Endothelial cell of umbilical vein (primary cell): ENCODE results near the gene HAPLN2. TPM values are rescaled to one million over a fixed set of nuclear protein-coding genes. Genes with fewer than 3 reads are reported as not detected.

Experiments
- BruUV-seq: library from RNA; stranded (reverse); fragments of 400-500 nt; replicated peaks from 2 replicates; lab custom pipeline; 2021; lab: Mats Ljungman, UMichigan
- CTCF ChIA-PET: fragments of 300-600, 350-600 bp; sonication (Branson Sonifier 250); formaldehyde crosslinking; loops from one replicate; lab custom pipeline; 2021; ENCODE audit warnings: antibody characterized with exemption, inconsistent platforms; lab: Charles Lee
- POLR2A ChIA-PET: fragments of 300-600, 350-600 bp; sonication (Branson Sonifier 250); formaldehyde crosslinking; loops from one replicate; lab custom pipeline; 2021; ENCODE audit warnings: antibody characterized with exemption, inconsistent platforms; lab: Charles Lee
- DNase-seq: peaks from one replicate; pipeline ENCODE4 v3.0.0-alpha.2; 2011; ENCODE audit warnings: low read depth, low spot score
- FAIRE-seq: peaks from 2 replicates; lab custom pipeline; 2011; peaks lifted over from hg19 to GRCh38; lab: Jason Lieb, UNC
- H2AFZ ChIP-seq: 2 replicates; pipeline ENCODE4 v1.6.0; 2012; ENCODE audit warnings: low read depth, low read length, control low read depth, inconsistent platforms
- H3K27ac ChIP-seq: 2 replicates; pipeline ENCODE4 v1.5.1; 2011; ENCODE audit warnings: low read depth, mild to moderate bottlenecking, control low read depth, low read length, moderate library complexity; ENCODE audit not compliant: insufficient read depth
- H3K27me3 ChIP-seq, 2 experiments: 2 replicates each; pipeline versions ENCODE4 v1.6.0 to v1.6.1; 2011; ENCODE audit warnings: low read length in 2 of 2, mixed read lengths in 1 of 2; ENCODE audit not compliant: control insufficient read depth in 2 of 2, insufficient read depth in 2 of 2
- H3K36me3 ChIP-seq, 2 experiments: 2 replicates in 1 of 2; 3 replicates in 1 of 2; pipeline ENCODE4 v1.5.1; 2011; ENCODE audit warnings: low read length in 2 of 2, mild to moderate bottlenecking in 1 of 2, moderate library complexity in 1 of 2; ENCODE audit not compliant: control insufficient read depth in 2 of 2, insufficient read depth in 2 of 2; ENCODE audit errors: extremely low read depth in 1 of 2
- H3K4me1 ChIP-seq: 3 replicates; pipeline ENCODE4 v1.5.1; 2011; ENCODE audit warnings: mild to moderate bottlenecking, low read length; ENCODE audit not compliant: control insufficient read depth, insufficient read depth; ENCODE audit errors: extremely low read depth
- H3K4me2 ChIP-seq: 2 replicates; pipeline ENCODE4 v1.6.1; 2011; ENCODE audit warnings: low read length, control low read depth, mixed read lengths; ENCODE audit not compliant: insufficient read depth
- H3K4me3 ChIP-seq, 3 experiments: fragments of 200-600 bp in 1 of 3; sonication (generic), shearing (Covaris generic) in 1 of 3; replicated peaks in 1 of 3; 2 replicates each; pipeline ENCODE4 v1.5.1; 2011 to 2016; ENCODE audit warnings: control low read depth in 3 of 3, low read length in 3 of 3, mild to moderate bottlenecking in 2 of 3, inconsistent platforms in 1 of 3, low read depth in 1 of 3, moderate library complexity in 1 of 3; ENCODE audit not compliant: insufficient read depth in 1 of 3
- H3K79me2 ChIP-seq: 2 replicates; pipeline ENCODE4 v1.6.0; 2012; ENCODE audit warnings: low read length, inconsistent platforms; ENCODE audit not compliant: control insufficient read depth, insufficient read depth
- H3K9ac ChIP-seq: replicated peaks from 2 replicates; pipeline ENCODE3; 2011; ENCODE audit warnings: low read length, control low read depth; ENCODE audit not compliant: insufficient read depth; ENCODE audit errors: extremely low read depth
- H3K9me1 ChIP-seq: replicated peaks from 3 replicates; pipeline ENCODE4 v1.6.0; 2011; ENCODE audit warnings: mild to moderate bottlenecking, low read length; ENCODE audit not compliant: control insufficient read depth, insufficient read depth; ENCODE audit errors: extremely low read depth
- H3K9me3 ChIP-seq: replicated peaks from 2 replicates; pipeline ENCODE4 v1.5.1; 2012; ENCODE audit warnings: low read length, inconsistent platforms; ENCODE audit not compliant: control insufficient read depth, insufficient read depth
- H4K20me1 ChIP-seq: replicated peaks from 2 replicates; pipeline ENCODE3; 2011; ENCODE audit warnings: mild to moderate bottlenecking, low read length; ENCODE audit not compliant: control insufficient read depth, insufficient read depth; ENCODE audit errors: extremely low read depth
- FOS ChIP-seq: IDR thresholded peaks from 2 replicates; pipeline ENCODE4 v1.6.1; 2011; ENCODE audit warnings: mild to moderate bottlenecking, low read length, moderate library complexity, borderline replicate concordance; ENCODE audit not compliant: insufficient read depth
- GATA2 ChIP-seq: IDR thresholded peaks from 2 replicates; pipeline ENCODE4 v1.7.0; 2011; ENCODE audit warnings: low read depth, mild to moderate bottlenecking, moderate library complexity, mixed read lengths, low read length; ENCODE audit not compliant: insufficient read length, insufficient read depth
- MYC ChIP-seq: IDR thresholded peaks from one replicate; pipeline ENCODE4 v1.6.1; 2011; ENCODE audit warnings: mild to moderate bottlenecking, low read depth, low read length
- POLR2A ChIP-seq: IDR thresholded peaks from 2 replicates; pipeline ENCODE4 v1.6.1; 2012; ENCODE audit warnings: low read depth, mild to moderate bottlenecking, control low read depth, low read length
- POLR2AphosphoS5 ChIP-seq: IDR thresholded peaks from 2 replicates; pipeline ENCODE4 v1.6.1; 2012; ENCODE audit warnings: low read depth, mild to moderate bottlenecking, control low read depth, low read length, moderate library complexity; ENCODE audit not compliant: insufficient read depth
- dilution Hi-C: fragments of 300-500 bp; cut with MboI; formaldehyde crosslinking; loops from one replicate; pipeline ENCODE4 v1.15.0; 2019; ENCODE audit warnings: low sequenced_read_pairs; ENCODE audit not compliant: extremely low pct_ligation_motif_present
- intact Hi-C: fragments of 100-400 bp; cut with micrococcal nuclease; formaldehyde crosslinking; loops from one replicate; pipeline ENCODE4 v1.10.0; 2022
- polyA plus RNA-seq, 4 experiments: library from polyadenylated mRNA; depleted of rRNA in 3 of 4; stranded (reverse) in 3 of 4; unstranded in 1 of 4; fragments of >200 nt; gene quantifications; 2 replicates each; pipeline versions ENCODE4 v1.2.1 to v1.2.3, GENCODE V29; 2011 to 2012; ENCODE audit warnings: missing spikeins in 1 of 4
- total RNA-seq: library from RNA; stranded (reverse); gene quantifications from 2 replicates; pipeline ENCODE4 v1.2.3, GENCODE V29; 2021

The HAPLN2 gene
- total and polyA plus RNA-seq, 2 donors (not counting 3 experiments of a cell fraction or from before 2014, with no cell fraction given), result not detected

DNA sequence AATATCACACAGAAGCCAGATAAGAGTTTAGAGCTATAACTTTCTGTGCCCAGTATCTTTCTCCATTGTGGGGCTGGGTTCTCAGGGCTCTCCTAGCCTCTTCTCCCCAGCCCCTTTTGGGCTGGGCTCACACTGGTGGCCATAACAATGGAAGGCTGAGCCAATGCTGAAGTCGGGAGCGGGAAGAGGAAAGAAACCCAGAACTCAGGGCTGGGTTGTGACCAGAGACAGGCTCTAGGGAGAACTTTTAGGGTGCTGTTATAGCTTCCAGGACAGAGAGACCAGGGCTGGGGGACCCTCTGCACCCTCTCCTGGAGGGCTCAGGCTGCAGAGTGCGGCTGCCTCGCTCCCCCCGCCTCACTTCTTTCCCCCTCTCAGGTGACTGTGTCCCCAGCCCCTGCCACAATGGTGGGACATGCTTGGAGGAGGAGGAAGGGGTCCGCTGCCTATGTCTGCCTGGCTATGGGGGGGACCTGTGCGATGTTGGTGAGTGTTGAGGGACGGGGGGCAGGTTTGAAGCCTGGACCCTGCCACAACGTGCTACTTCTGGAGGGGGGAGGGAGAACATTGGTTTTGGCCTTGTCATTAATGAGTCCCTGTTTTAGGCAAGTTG lies 36.8 kb downstream of the HAPLN2 start:
- Histone ChIP-seq H4K20me1 (no peaks in the 10 kb centered on the region), H3K4me3 (no peak overlapping the region), H3K9me3 (no peaks in the 10 kb centered on the region), H3K27ac (no peak overlapping the region), H3K4me1 (peaks cover 28% of the 10 kb centered on the region), H3K27me3 (peaks cover 3 to 9% of the 10 kb centered on the region in 2 experiments), H3K36me3 (no peaks in the 10 kb centered on the region), H3K4me2 (no peak overlapping the region), H3K9me1 (no peaks in the 10 kb centered on the region), H3K9ac (no peak overlapping the region), H3K79me2 (no peaks in the 10 kb centered on the region), H2AFZ (no peak overlapping the region)
- ChIA-PET CTCF (interaction anchor here (0.8 to 8.7 kb wide), 8 partner anchors 13 to 175 kb away, joined by 3 to 237 read pairs (median 8); partner anchors contain the start of genes HAPLN2 and NES), POLR2A (no interaction called here)
- FAIRE-seq (no peak), DNase-seq (no peak)
- intact Hi-C loops, result no loop called here
- TF ChIP-seq MYC (no peak), FOS (no peak), POLR2AphosphoS5 (no peak), GATA2 (no peak), POLR2A (no peak)
- dilution Hi-C loops, result no loop called here
- BruUV-seq, result no TSS peak
